GM20431 (cell line): Measurements from ENCODE around the gene YES1.
"Not testable (repeated sequence)": the region's sequence is repeated elsewhere in the genome, so short reads cannot be mapped to it uniquely, and the experiment has no call there.

Experiments
- in situ Hi-C: fragments of 300-500 bp; cut with MseI, MboI; formaldehyde crosslinking; loops from one replicate; pipeline ENCODE4 v1.15.0; 2020; ENCODE audit warnings: low sequenced_read_pairs; ENCODE audit not compliant: unreplicated experiment

YES1 gene

GRCh38 chr18:693466-694187 lies 118.4 kb downstream of the YES1 start:
- in situ Hi-C loops, result no loop called here

- in situ Hi-C loops, result no loop called here
Measured at GRCh38 chr18:692824-693223, 119.2 kb downstream of the YES1 start.

GRCh38 chr18:688323-688722 lies 123.7 kb downstream of the YES1 start:
- in situ Hi-C loops, result no loop called here

- in situ Hi-C loops, result no loop called here
Measured at GRCh38 chr18:686339-687111, 125.5 kb downstream of the YES1 start.

GRCh38 chr18:685438-685837 lies 126.6 kb downstream of the YES1 start:
- in situ Hi-C loops, result no loop called here

- in situ Hi-C loops, result no loop called here
Measured at GRCh38 chr18:683531-683930, 128.5 kb downstream of the YES1 start.

- in situ Hi-C loops, result no loop called here
Measured at GRCh38 chr18:682833-683232, 129.2 kb downstream of the YES1 start.

GRCh38 chr18:682416-682815 lies 129.6 kb downstream of the YES1 start:
- in situ Hi-C loops, result not testable (repeated sequence)

GRCh38 chr18:681985-682384 lies 130.1 kb downstream of the YES1 start:
- in situ Hi-C loops, result no loop called here

- in situ Hi-C loops, result no loop called here
Measured at GRCh38 chr18:680392-680791, 131.7 kb downstream of the YES1 start.

GRCh38 chr18:679516-679915 lies 132.5 kb downstream of the YES1 start:
- in situ Hi-C loops, result no loop called here

- in situ Hi-C loops, result no loop called here
Measured at GRCh38 chr18:678482-679182, 133.4 kb downstream of the YES1 start.

- in situ Hi-C loops, result no loop called here
Measured at GRCh38 chr18:677951-678381, 134.1 kb downstream of the YES1 start.

GRCh38 chr18:677145-677544 lies 134.9 kb downstream of the YES1 start:
- in situ Hi-C loops, result no loop called here

- in situ Hi-C loops, result no loop called here
Measured at GRCh38 chr18:676736-677135, 135.3 kb downstream of the YES1 start.

GRCh38 chr18:676069-676468 lies 136.0 kb downstream of the YES1 start:
- in situ Hi-C loops, result no loop called here

GRCh38 chr18:675307-675706 lies 136.7 kb downstream of the YES1 start:
- in situ Hi-C loops, result no loop called here

GRCh38 chr18:673769-674168 lies 138.3 kb downstream of the YES1 start:
- in situ Hi-C loops, result no loop called here

- in situ Hi-C loops, result no loop called here
Measured at GRCh38 chr18:673317-673716, 138.7 kb downstream of the YES1 start.
